Measurements from ENCODE around the gene EME1.
"Not testable (repeated sequence)": the region's sequence is repeated elsewhere in the genome, so short reads cannot be mapped to it uniquely, and the experiment has no call there.

Gene EME1

GRCh38 chr17:50412188-50412732 lies 39.2 kb downstream of the EME1 start:
- H3K4me3 ChIP-seq (ENCODE audit: low read depth, low read length): no peak overlapping the region
- TF ChIP-seq CTCF (IDR thresholded peaks at IDR 0.05; ENCODE audit: borderline replicate concordance, insufficient read depth, low read depth, low read length): no peak

- H3K4me3 ChIP-seq (ENCODE audit: low read depth, low read length): no peak overlapping the region
- TF ChIP-seq CTCF (IDR thresholded peaks at IDR 0.05; ENCODE audit: borderline replicate concordance, insufficient read depth, low read depth, low read length): no peak
These were observed 41.8 kb downstream of the EME1 start for GRCh38 chr17:50414808-50415207.

- H3K4me3 ChIP-seq (ENCODE audit: low read depth, low read length): not testable (repeated sequence)
These were observed 46.5 kb downstream of the EME1 start for GRCh38 chr17:50419577-50419976.

GRCh38 chr17:50420419-50421112 lies 47.5 kb downstream of the EME1 start:
- no peak overlapping the region for H3K4me3 ChIP-seq (ENCODE audit: low read depth, low read length)
- no peak for TF ChIP-seq CTCF (IDR thresholded peaks at IDR 0.05; ENCODE audit: borderline replicate concordance, insufficient read depth, low read depth, low read length)

GRCh38 chr17:50421308-50422051 lies 48.5 kb downstream of the EME1 start:
- H3K4me3 ChIP-seq (ENCODE audit: low read depth, low read length): no peak overlapping the region

GRCh38 chr17:50422738-50423137 lies 49.7 kb downstream of the EME1 start:
- H3K4me3 ChIP-seq (ENCODE audit: low read depth, low read length): no peak overlapping the region
- no peak for TF ChIP-seq CTCF (IDR thresholded peaks at IDR 0.05; ENCODE audit: borderline replicate concordance, insufficient read depth, low read depth, low read length)

More at GRCh38 chr17:50421308-50422051, 48.5 kb downstream of the EME1 start:
- TF ChIP-seq CTCF (IDR thresholded peaks at IDR 0.05; ENCODE audit: borderline replicate concordance, insufficient read depth, low read depth, low read length): no peak

- TF ChIP-seq CTCF (IDR thresholded peaks at IDR 0.05; ENCODE audit: borderline replicate concordance, insufficient read depth, low read depth, low read length): no peak
- no peak overlapping the region for H3K4me3 ChIP-seq (ENCODE audit: low read depth, low read length)
These were observed 50.6 kb downstream of the EME1 start for GRCh38 chr17:50423553-50424159.
